CD4-positive, CD25-positive, alpha-beta regulatory T cell (primary cell): ENCODE data around the gene DBP. TPM values are rescaled to one million over a fixed set of nuclear protein-coding genes. Genes with fewer than 3 reads are reported as not detected.

Source experiments
- ATAC-seq, 2 donors: fragments of 150-1000 bp; cut with Tn5 transposase; one replicate each; pipeline ENCODE4 v1.10.0; 2021; ENCODE audit warnings: low read depth in 2 of 2, moderate number of reproducible peaks in 2 of 2, moderate library complexity in 1 of 2
- DNase-seq, 3 donors: peaks; one replicate each; pipeline versions ENCODE4 v3.0.0 to v3.0.0-alpha.2; 2012 to 2022; ENCODE audit warnings: mixed read lengths in 1 of 3
- H3K27ac ChIP-seq: one replicate; pipeline ENCODE4 v1.7.0; 2013; ENCODE audit warnings: mild to moderate bottlenecking, low read length; ENCODE audit not compliant: insufficient read depth, poor library complexity, severe bottlenecking
- H3K27me3 ChIP-seq: one replicate; pipeline ENCODE4 v1.7.0; 2013; ENCODE audit warnings: low read length; ENCODE audit not compliant: control insufficient read depth, insufficient read depth
- H3K36me3 ChIP-seq: one replicate; pipeline ENCODE4 v1.7.0; 2013; ENCODE audit warnings: mild to moderate bottlenecking, low read length, moderate library complexity; ENCODE audit not compliant: control insufficient read depth, insufficient read depth
- H3K4me1 ChIP-seq: 2 replicates; pipeline ENCODE4 v1.7.0; 2013; ENCODE audit warnings: mild to moderate bottlenecking, low read length; ENCODE audit not compliant: insufficient read depth, control insufficient read depth, poor library complexity, severe bottlenecking
- H3K4me3 ChIP-seq: one replicate; pipeline ENCODE4 v1.7.0; 2013; ENCODE audit warnings: low read depth, mild to moderate bottlenecking, low read length, moderate library complexity
- H3K9me3 ChIP-seq, 2 experiments: 1 replicate in 1 of 2; 2 replicates in 1 of 2; pipeline ENCODE4 v1.7.0; 2013; ENCODE audit warnings: low read length in 2 of 2, mild to moderate bottlenecking in 1 of 2, moderate library complexity in 1 of 2; ENCODE audit not compliant: control insufficient read depth in 2 of 2
- H3K27ac Mint-ChIP-seq, 3 donors: one replicate each; pipeline ENCODE4 v1.8.0; 2020 to 2022; ENCODE audit warnings: mild to moderate bottlenecking in 3 of 3, mixed read lengths in 3 of 3, moderate library complexity in 2 of 3
- H3K27me3 Mint-ChIP-seq: one replicate; pipeline ENCODE4 v1.8.0; 2022; ENCODE audit warnings: mild to moderate bottlenecking, mixed read lengths
- H3K36me3 Mint-ChIP-seq: one replicate; pipeline ENCODE4 v1.8.0; 2020; ENCODE audit warnings: mixed read lengths
- H3K4me1 Mint-ChIP-seq, 4 donors: one replicate each; pipeline ENCODE4 v1.8.0; 2020 to 2022; ENCODE audit warnings: mixed read lengths in 4 of 4, mild to moderate bottlenecking in 1 of 4
- H3K4me3 Mint-ChIP-seq, 4 donors: one replicate each; pipeline ENCODE4 v1.8.0; 2020 to 2022; ENCODE audit warnings: mild to moderate bottlenecking in 4 of 4, mixed read lengths in 4 of 4, moderate library complexity in 3 of 4
- H3K9me3 Mint-ChIP-seq, 7 donors: one replicate each; pipeline ENCODE4 v1.8.0; 2020 to 2022; ENCODE audit warnings: mixed read lengths in 7 of 7, mild to moderate bottlenecking in 3 of 7, moderate library complexity in 2 of 7
- polyA plus RNA-seq, 4 donors: library from polyadenylated mRNA; unstranded; fragments of 300-500 nt; fragmentation: Illumina TruSeq; gene quantifications; one replicate each; pipeline ENCODE4 v1.2.3, GENCODE V29; 2021
- total RNA-seq: library from RNA; stranded (reverse); gene quantifications from one replicate; pipeline ENCODE4 v1.2.3, GENCODE V29; 2022

The DBP gene
- total and polyA plus RNA-seq, 5 donors from 2014 or later: 37.7 to 96.6 (median 85.3) TPM

- H3K4me1 Mint-ChIP-seq: peaks cover 0 to 20% (median 4%) of the 10 kb centered on the region in 4 donors
- H3K9me3 Mint-ChIP-seq: no peaks in the 10 kb centered on the region
- no peak for ATAC-seq
- no peak overlapping the region for H3K4me3 Mint-ChIP-seq
- H3K36me3 Mint-ChIP-seq: no peaks in the 10 kb centered on the region
- DNase-seq: no peak
- H3K4me3 ChIP-seq: no peak overlapping the region
- H3K27ac ChIP-seq: no peak overlapping the region
- H3K4me1 ChIP-seq: peaks cover 13% of the 10 kb centered on the region
- H3K27me3 Mint-ChIP-seq: no peaks in the 10 kb centered on the region
- no peaks in the 10 kb centered on the region for H3K9me3 ChIP-seq
- no peak overlapping the region for H3K27ac Mint-ChIP-seq
- H3K36me3 ChIP-seq: no peaks in the 10 kb centered on the region
- no peaks in the 10 kb centered on the region for H3K27me3 ChIP-seq
Observed at GRCh38 chr19:48598996-48599700, 38.0 kb downstream of the DBP start.

GRCh38 chr19:48596679-48597465 is 40.3 kb downstream of the DBP start:
- H3K36me3 Mint-ChIP-seq: no peaks in the 10 kb centered on the region
- H3K4me3 Mint-ChIP-seq: peak overlapping the region; percentile 79 to 93 (median 84)
- H3K4me3 ChIP-seq: peak overlapping the region; percentile 53
- H3K27me3 ChIP-seq: no peaks in the 10 kb centered on the region
- DNase-seq (peak; percentile 37 to 73 (median 61)), ATAC-seq (peak; percentile 73 to 86)
- H3K27me3 Mint-ChIP-seq: no peaks in the 10 kb centered on the region
- peaks cover 0 to 23% (median 4%) of the 10 kb centered on the region in 4 donors for H3K4me1 Mint-ChIP-seq
- no peaks in the 10 kb centered on the region for H3K9me3 ChIP-seq
- no peaks in the 10 kb centered on the region for H3K36me3 ChIP-seq
- peak overlapping the region; percentile 68 for H3K27ac ChIP-seq
- H3K9me3 Mint-ChIP-seq: no peaks in the 10 kb centered on the region
- peak overlapping the region; percentile 75 to 92 (median 81) for H3K27ac Mint-ChIP-seq
- H3K4me1 ChIP-seq: peaks cover 13% of the 10 kb centered on the region

- Mint-ChIP-seq H3K36me3 (no peaks in the 10 kb centered on the region), H3K4me3 (peak overlapping the region; percentile 41 to 93 (median 83)), H3K9me3 (no peaks in the 10 kb centered on the region), H3K4me1 (peaks cover 0 to 26% (median 4%) of the 10 kb centered on the region in 4 donors), H3K27me3 (no peaks in the 10 kb centered on the region), H3K27ac (peak overlapping the region in 2 of 3 donors; percentile 73 to 90)
- Histone ChIP-seq H3K27ac (no peak overlapping the region), H3K4me3 (no peak overlapping the region), H3K27me3 (no peaks in the 10 kb centered on the region), H3K36me3 (no peaks in the 10 kb centered on the region), H3K9me3 (no peaks in the 10 kb centered on the region), H3K4me1 (peaks cover 13% of the 10 kb centered on the region)
- DNase-seq: no peak
- no peak for ATAC-seq
Observed at GRCh38 chr19:48596237-48596636, 40.9 kb downstream of the DBP start.

GRCh38 chr19:48595833-48596232 is 41.3 kb downstream of the DBP start:
- no peaks in the 10 kb centered on the region for H3K9me3 ChIP-seq
- H3K27ac ChIP-seq: no peak overlapping the region
- Mint-ChIP-seq H3K27ac (peak overlapping the region in 1 of 3 donors; percentile 73), H3K36me3 (no peaks in the 10 kb centered on the region), H3K4me1 (peaks cover 0 to 26% (median 4%) of the 10 kb centered on the region in 4 donors), H3K9me3 (no peaks in the 10 kb centered on the region), H3K27me3 (no peaks in the 10 kb centered on the region), H3K4me3 (peak overlapping the region in 3 of 4 donors; percentile 65 to 93 (median 78))
- no peaks in the 10 kb centered on the region for H3K27me3 ChIP-seq
- no peak for ATAC-seq
- no peak for DNase-seq
- no peak overlapping the region for H3K4me3 ChIP-seq
- peaks cover 13% of the 10 kb centered on the region for H3K4me1 ChIP-seq
- H3K36me3 ChIP-seq: no peaks in the 10 kb centered on the region

GRCh38 chr19:48595171-48595570 is 42.0 kb downstream of the DBP start:
- no peaks in the 10 kb centered on the region for H3K36me3 ChIP-seq
- H3K9me3 ChIP-seq: no peaks in the 10 kb centered on the region
- Mint-ChIP-seq H3K36me3 (no peaks in the 10 kb centered on the region), H3K27me3 (no peaks in the 10 kb centered on the region), H3K27ac (peak overlapping the region in 1 of 3 donors; percentile 88), H3K4me3 (peak overlapping the region; percentile 39 to 80 (median 76)), H3K9me3 (no peaks in the 10 kb centered on the region), H3K4me1 (peaks cover 0 to 26% (median 4%) of the 10 kb centered on the region in 4 donors)
- no peak for ATAC-seq
- DNase-seq: no peak
- no peaks in the 10 kb centered on the region for H3K27me3 ChIP-seq
- H3K27ac ChIP-seq: no peak overlapping the region
- H3K4me1 ChIP-seq: peaks cover 13% of the 10 kb centered on the region
- H3K4me3 ChIP-seq: no peak overlapping the region

- Mint-ChIP-seq H3K27ac (no peak overlapping the region), H3K4me3 (peak overlapping the region in 1 of 4 donors; percentile 58), H3K36me3 (no peaks in the 10 kb centered on the region)
Observed at GRCh38 chr19:48591021-48591420, 46.2 kb downstream of the DBP start.

GRCh38 chr19:48588670-48589401 is 48.3 kb downstream of the DBP start:
- H3K9me3 Mint-ChIP-seq: no peaks in the 10 kb centered on the region
- DNase-seq (peak; percentile 76 to 81 (median 79)), ATAC-seq (peak; percentile 77 to 82)
- peaks cover 0 to 20% (median 7%) of the 10 kb centered on the region in 4 donors for H3K4me1 Mint-ChIP-seq
- Histone ChIP-seq H3K27me3 (no peaks in the 10 kb centered on the region), H3K4me3 (peak overlapping the region; percentile 34), H3K4me1 (no peaks in the 10 kb centered on the region), H3K27ac (no peak overlapping the region), H3K36me3 (no peaks in the 10 kb centered on the region), H3K9me3 (no peaks in the 10 kb centered on the region)
- H3K27ac Mint-ChIP-seq: peak overlapping the region; percentile 36 to 56 (median 42)
- H3K4me3 Mint-ChIP-seq: peak overlapping the region; percentile 35 to 80 (median 74)
- peaks cover 4% of the 10 kb centered on the region for H3K36me3 Mint-ChIP-seq
- no peaks in the 10 kb centered on the region for H3K27me3 Mint-ChIP-seq

More at GRCh38 chr19:48591021-48591420, 46.2 kb downstream of the DBP start:
- Histone ChIP-seq H3K36me3 (no peaks in the 10 kb centered on the region), H3K4me1 (peaks cover 3% of the 10 kb centered on the region), H3K9me3 (no peaks in the 10 kb centered on the region), H3K4me3 (no peak overlapping the region), H3K27me3 (no peaks in the 10 kb centered on the region), H3K27ac (no peak overlapping the region)
- peaks cover 0 to 28% (median 5%) of the 10 kb centered on the region in 4 donors for H3K4me1 Mint-ChIP-seq
- ATAC-seq (no peak), DNase-seq (no peak)
- H3K9me3 Mint-ChIP-seq: no peaks in the 10 kb centered on the region
- no peaks in the 10 kb centered on the region for H3K27me3 Mint-ChIP-seq
